Uterus (tissue), 4 donors: ENCODE measurements around the gene SLC22A15. TPM values are rescaled to one million over a fixed set of nuclear protein-coding genes. Genes with fewer than 3 reads are reported as not detected.

Source experiments
- DNase-seq, 2 donors: peaks; one replicate each; pipeline ENCODE4 v3.0.0-alpha.2; 2019 to 2020
- H3K27ac ChIP-seq, 2 donors: fragments of 200-600 bp; sonication (generic); 1 replicate in 1 of 2; 2 replicates in 1 of 2; pipeline ENCODE4 v1.5.1; 2016 to 2018
- H3K27me3 ChIP-seq, 2 donors: fragments of 200-600 bp; sonication (generic); one replicate each; pipeline ENCODE4 v1.5.1; 2018 to 2019; ENCODE audit warnings: control low read depth in 1 of 2
- H3K36me3 ChIP-seq, 2 donors: fragments of 200-600 bp; sonication (generic); one replicate each; pipeline ENCODE4 v1.5.1; 2019; ENCODE audit warnings: control low read depth in 1 of 2
- H3K4me1 ChIP-seq, 2 donors: fragments of 200-600 bp; sonication (generic); one replicate each; pipeline ENCODE4 v1.5.1; 2018 to 2019; ENCODE audit warnings: control low read depth in 1 of 2
- H3K4me3 ChIP-seq, 2 donors: fragments of 200-600 bp; sonication (generic); 1 replicate in 1 of 2; 2 replicates in 1 of 2; pipeline ENCODE4 v1.5.1; 2018 to 2019; ENCODE audit warnings: mild to moderate bottlenecking in 1 of 2
- H3K9me3 ChIP-seq, 2 donors: fragments of 200-600 bp; sonication (generic); one replicate each; pipeline ENCODE4 v1.5.1; 2019; ENCODE audit warnings: control low read depth in 1 of 2
- CTCF ChIP-seq, 4 experiments: fragments of 200-600 bp in 2 of 4; fragments of 450-650 bp in 2 of 4; sonication (generic) in 2 of 4; IDR thresholded peaks; one replicate each; pipeline ENCODE4 v1.5.1; 2016 to 2019; ENCODE audit warnings: antibody characterized with exemption in 4 of 4, mild to moderate bottlenecking in 2 of 4, moderate library complexity in 1 of 4
- POLR2A ChIP-seq, 2 donors: fragments of 450-650 bp; IDR thresholded peaks; one replicate each; pipeline ENCODE4 v1.6.1; 2016; ENCODE audit warnings: antibody characterized with exemption in 2 of 2, mild to moderate bottlenecking in 1 of 2, moderate library complexity in 1 of 2
- intact Hi-C: fragments of 100-400 bp; cut with DNase I; formaldehyde crosslinking; loops from one replicate; pipeline ENCODE4 v1.15.1; 2023; ENCODE audit warnings: low total_unique reads
- total RNA-seq, 4 donors: library from RNA; depleted of rRNA in 3 of 4; stranded (reverse); fragments of >200 nt in 3 of 4; gene quantifications; one replicate each; pipeline versions ENCODE4 v1.1.0 to v1.2.4, GENCODE V29; 2014 to 2023
- donor health status: DM: yes; HTN: yes; CAD: no.

SLC22A15 gene
- total RNA-seq, 4 donors from 2014 or later: 2.0 to 7.8 (median 3.8) TPM; not detected in 1

- TF ChIP-seq POLR2A (IDR thresholded peaks at IDR 0.05): no peak
- Histone ChIP-seq H3K9me3 (no peaks in the 10 kb centered on the region), H3K4me3 (peak overlapping the region; percentile 47 to 48), H3K4me1 (no peaks in the 10 kb centered on the region), H3K27me3 (no peaks in the 10 kb centered on the region), H3K36me3 (no peaks in the 10 kb centered on the region), H3K27ac (peak overlapping the region in 1 of 2 donors; percentile 49)
- DNase-seq: no peak
- intact Hi-C loops: no loop called here
These were observed 698 bp upstream of the SLC22A15 start for GRCh38 chr1:115975569-115976061.

- TF ChIP-seq CTCF (IDR thresholded peaks at IDR 0.05) (no peak), POLR2A (IDR thresholded peaks at IDR 0.05) (no peak)
- H3K27ac ChIP-seq: peak overlapping the region in 1 of 2 donors; percentile 49
- H3K9me3 ChIP-seq: no peaks in the 10 kb centered on the region
- DNase-seq: no peak
- no peaks in the 10 kb centered on the region for H3K36me3 ChIP-seq
- H3K4me3 ChIP-seq: peak overlapping the region; percentile 47 to 48
- no peaks in the 10 kb centered on the region for H3K4me1 ChIP-seq
- intact Hi-C loops: no loop called here
- H3K27me3 ChIP-seq: no peaks in the 10 kb centered on the region
These were observed 697 bp downstream of the SLC22A15 start for GRCh38 chr1:115976921-115977498.

GRCh38 chr1:115977499-115978258 lies 1.4 kb downstream of the SLC22A15 start:
- DNase-seq: no peak

GRCh38 chr1:115978292-115978941 lies 2.1 kb downstream of the SLC22A15 start:
- no peak for TF ChIP-seq POLR2A (IDR thresholded peaks at IDR 0.05)
- no peak for TF ChIP-seq CTCF (IDR thresholded peaks at IDR 0.05)

More at GRCh38 chr1:115977499-115978258, 1.4 kb downstream of the SLC22A15 start:
- Histone ChIP-seq H3K9me3 (no peaks in the 10 kb centered on the region), H3K36me3 (no peaks in the 10 kb centered on the region), H3K27ac (no peak overlapping the region), H3K27me3 (no peaks in the 10 kb centered on the region), H3K4me1 (no peaks in the 10 kb centered on the region), H3K4me3 (no peak overlapping the region)
- TF ChIP-seq POLR2A (IDR thresholded peaks at IDR 0.05) (no peak), CTCF (IDR thresholded peaks at IDR 0.05) (no peak)
- intact Hi-C loops: no loop called here

GRCh38 chr1:115980156-115980555 lies 3.8 kb downstream of the SLC22A15 start:
- H3K27me3 ChIP-seq: no peaks in the 10 kb centered on the region
- no peaks in the 10 kb centered on the region for H3K4me1 ChIP-seq
- intact Hi-C loops: no loop called here
- H3K36me3 ChIP-seq: no peaks in the 10 kb centered on the region
- no peak overlapping the region for H3K4me3 ChIP-seq
- H3K9me3 ChIP-seq: no peaks in the 10 kb centered on the region
- TF ChIP-seq CTCF (IDR thresholded peaks at IDR 0.05) (no peak), POLR2A (IDR thresholded peaks at IDR 0.05) (no peak)
- no peak for DNase-seq
- no peak overlapping the region for H3K27ac ChIP-seq

More at GRCh38 chr1:115978292-115978941, 2.1 kb downstream of the SLC22A15 start:
- Histone ChIP-seq H3K27ac (no peak overlapping the region), H3K9me3 (no peaks in the 10 kb centered on the region), H3K4me1 (no peaks in the 10 kb centered on the region), H3K27me3 (no peaks in the 10 kb centered on the region), H3K36me3 (no peaks in the 10 kb centered on the region), H3K4me3 (no peak overlapping the region)
- intact Hi-C loops: no loop called here
- no peak for DNase-seq
